Activated CD4-positive, CD25-positive, alpha-beta regulatory T cell treated with anti-CD3 and anti-CD28 coated beads, Interleukin-2, amount 50 U/mL, for 24 hours (primary cell): ENCODE measurements around the gene TFB2M.

Source experiments
- ATAC-seq, 2 donors: fragments of 150-1000 bp; cut with Tn5 transposase; one replicate each; pipeline ENCODE4 v1.10.0; 2021; ENCODE audit warnings: mild to moderate bottlenecking in 1 of 2, moderate library complexity in 1 of 2

The TFB2M gene

GRCh38 chr1:246512230-246512629 lies 53.8 kb downstream of the TFB2M start:
- no peak for ATAC-seq

- ATAC-seq = no peak
Observed at GRCh38 chr1:246511203-246511602, 54.9 kb downstream of the TFB2M start.

GRCh38 chr1:246510147-246511030 lies 55.7 kb downstream of the TFB2M start:
- no peak for ATAC-seq

- ATAC-seq = no peak
Observed at GRCh38 chr1:246508897-246509688, 57.0 kb downstream of the TFB2M start.

GRCh38 chr1:246506674-246507481 lies 59.2 kb downstream of the TFB2M start, which contains the start of gene SMYD3:
Gene SMYD3 (minus strand): TSS chr1:246507279.
- ATAC-seq = peak; percentile 88 to 91

- ATAC-seq = no peak
Observed at GRCh38 chr1:246506367-246506673, 59.7 kb downstream of the TFB2M start.

GRCh38 chr1:246503341-246503740 lies 62.7 kb downstream of the TFB2M start:
- ATAC-seq = no peak

- ATAC-seq = peak; percentile 77 to 84
Observed at GRCh38 chr1:246497331-246497915, 68.6 kb downstream of the TFB2M start.

GRCh38 chr1:246492611-246493245 lies 73.3 kb downstream of the TFB2M start:
- peak; percentile 41 to 49 for ATAC-seq

- no peak for ATAC-seq
Observed at GRCh38 chr1:246491551-246492053, 74.5 kb downstream of the TFB2M start.
